ENCODE results near the gene VCY1B.
"Not testable (repeated sequence)": the region's sequence is repeated elsewhere in the genome, so short reads cannot be mapped to it uniquely, and the experiment has no call there.

Gene VCY1B

DNA sequence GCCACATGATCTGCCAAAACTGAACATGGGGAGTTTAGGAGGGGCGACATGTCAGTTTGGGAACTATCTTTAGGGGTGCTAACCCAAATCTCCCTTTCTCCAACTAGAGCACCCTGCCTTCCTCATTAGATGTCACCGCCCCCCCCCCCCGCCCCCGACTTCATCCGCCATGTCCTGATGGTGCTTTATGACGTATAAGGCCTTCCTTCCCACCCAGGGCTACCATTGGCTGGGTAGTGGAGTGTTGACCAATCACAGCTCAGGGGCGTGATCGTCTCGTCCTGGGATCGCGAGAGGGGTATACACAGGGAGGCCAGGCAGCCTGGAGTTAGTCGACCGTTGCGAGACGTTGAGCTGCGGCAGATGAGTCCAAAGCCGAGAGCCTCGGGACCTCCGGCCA lies at the start of gene VCY1B:
TSS of gene VCY1B (plus strand) at position 301 of the 400 bp plus-strand sequence. CDS start at position 364, 63 bp downstream.
- not testable (repeated sequence) for DNase-seq

GRCh38 chrY:14011916-14012315 lies 44.1 kb upstream of the VCY1B start:
- not testable (repeated sequence) for DNase-seq

DNA sequence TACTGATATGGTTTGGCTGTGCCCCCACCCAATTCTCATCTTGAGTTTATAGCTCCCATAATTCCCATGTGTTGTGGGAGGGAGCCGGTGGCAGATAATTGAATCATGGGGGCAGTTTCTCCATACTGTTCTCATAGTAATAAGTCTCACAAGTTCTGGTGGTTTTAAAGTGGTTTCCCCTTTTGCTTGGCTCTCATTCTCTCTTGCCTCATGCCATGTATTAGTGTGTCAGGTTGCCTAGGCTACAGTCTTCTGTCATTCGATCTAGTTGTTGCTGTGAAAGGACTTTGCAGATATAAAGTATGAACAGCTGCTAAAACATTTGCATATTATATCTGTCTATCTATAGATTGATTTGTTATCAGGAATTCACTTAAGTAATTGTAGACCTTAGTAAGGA lies 25.6 kb upstream of the VCY1B start:
- not testable (repeated sequence) for DNase-seq

- DNase-seq, result no peak
These were observed 29.9 kb downstream of the VCY1B start for GRCh38 chrY:14085877-14086276.
